Astrocyte (in vitro differentiated cells and primary cell): ENCODE data around the gene FIG4. TPM values are rescaled to one million over a fixed set of nuclear protein-coding genes. Genes with fewer than 3 reads are reported as not detected.
"Not testable (repeated sequence)": the region's sequence is repeated elsewhere in the genome, so short reads cannot be mapped to it uniquely, and the experiment has no call there.

Experiments used
- DNase-seq: peaks from one replicate; pipeline ENCODE4 v3.0.0-alpha.2; 2010; ENCODE audit warnings: low read depth
- FAIRE-seq: peaks from 2 replicates; lab custom pipeline; 2011; peaks lifted over from hg19 to GRCh38; lab: Jason Lieb, UNC
- H2AFZ ChIP-seq: 2 replicates; pipeline ENCODE4 v1.6.0; 2012; ENCODE audit warnings: low read depth, low read length, inconsistent platforms
- H3K27ac ChIP-seq: 2 replicates; pipeline ENCODE4 v1.5.1; 2011; ENCODE audit warnings: low read depth, low read length, inconsistent platforms
- H3K27me3 ChIP-seq: 2 replicates; pipeline ENCODE4 v1.6.0; 2011; ENCODE audit warnings: low read length, inconsistent platforms; ENCODE audit not compliant: insufficient read depth
- H3K36me3 ChIP-seq: 2 replicates; pipeline ENCODE4 v1.5.1; 2011; ENCODE audit warnings: low read length, inconsistent platforms; ENCODE audit not compliant: insufficient read depth
- H3K4me1 ChIP-seq: 2 replicates; pipeline ENCODE4 v1.5.1; 2011; ENCODE audit warnings: low read length, inconsistent platforms; ENCODE audit not compliant: insufficient read depth
- H3K4me2 ChIP-seq: 2 replicates; pipeline ENCODE4 v1.6.0; 2012; ENCODE audit warnings: low read length, inconsistent platforms
- H3K4me3 ChIP-seq: 2 replicates; pipeline ENCODE4 v1.5.1; 2011; ENCODE audit warnings: low read depth, mild to moderate bottlenecking, low read length, inconsistent platforms; ENCODE audit not compliant: insufficient read depth
- H3K79me2 ChIP-seq: 2 replicates; pipeline ENCODE4 v1.6.0; 2012; ENCODE audit warnings: mild to moderate bottlenecking, low read length, inconsistent platforms; ENCODE audit not compliant: insufficient read depth
- H3K9ac ChIP-seq: 2 replicates; pipeline ENCODE4 v1.6.0; 2012; ENCODE audit warnings: mild to moderate bottlenecking, low read length, inconsistent platforms
- H3K9me3 ChIP-seq: 2 replicates; pipeline ENCODE4 v1.5.1; 2012; ENCODE audit warnings: low read depth, mild to moderate bottlenecking, low read length, inconsistent platforms; ENCODE audit not compliant: insufficient read depth
- H4K20me1 ChIP-seq: 2 replicates; pipeline ENCODE4 v1.6.0; 2012; ENCODE audit warnings: low read length, inconsistent platforms; ENCODE audit not compliant: insufficient read depth
- H3K27ac Mint-ChIP-seq: one replicate; pipeline ENCODE4 v1.8.0; 2021; ENCODE audit warnings: mild to moderate bottlenecking, mixed read lengths; ENCODE audit not compliant: unreplicated experiment
- H3K27me3 Mint-ChIP-seq: one replicate; pipeline ENCODE4 v1.8.0; 2021; ENCODE audit warnings: low read depth, mixed read lengths; ENCODE audit not compliant: unreplicated experiment
- H3K36me3 Mint-ChIP-seq: one replicate; pipeline ENCODE4 v1.8.0; 2021; ENCODE audit warnings: low read depth, mixed read lengths; ENCODE audit not compliant: unreplicated experiment
- H3K4me1 Mint-ChIP-seq: one replicate; pipeline ENCODE4 v1.8.0; 2021; ENCODE audit warnings: low read depth, mixed read lengths; ENCODE audit not compliant: unreplicated experiment
- H3K4me3 Mint-ChIP-seq: one replicate; pipeline ENCODE4 v1.8.0; 2021; ENCODE audit warnings: mild to moderate bottlenecking, moderate library complexity, mixed read lengths; ENCODE audit not compliant: unreplicated experiment
- H3K9me3 Mint-ChIP-seq: one replicate; pipeline ENCODE4 v1.8.0; 2021; ENCODE audit warnings: mild to moderate bottlenecking, mixed read lengths; ENCODE audit not compliant: unreplicated experiment
- CTCF ChIP-seq: IDR thresholded peaks from 2 replicates; pipeline ENCODE4 v1.5.1; 2011; ENCODE audit warnings: low read depth, mild to moderate bottlenecking, inconsistent platforms, low read length, moderate library complexity; ENCODE audit not compliant: insufficient read depth
- EZH2 ChIP-seq: IDR thresholded peaks from 2 replicates; pipeline ENCODE4 v1.6.1; 2012; ENCODE audit warnings: mild to moderate bottlenecking, low read length, inconsistent platforms; ENCODE audit not compliant: insufficient read depth
- total RNA-seq: library from RNA; stranded (reverse); gene quantifications from 2 replicates; pipeline ENCODE4 v1.2.1, GENCODE V29; 2021

Gene FIG4
- total RNA-seq, 1 donor from 2014 or later, result 8.4 TPM

- Histone ChIP-seq H2AFZ (no peak overlapping the region), H3K9me3 (no peaks in the 10 kb centered on the region), H3K9ac (no peak overlapping the region), H3K27me3 (no peaks in the 10 kb centered on the region), H3K27ac (no peak overlapping the region), H3K79me2 (no peaks in the 10 kb centered on the region), H3K4me2 (no peak overlapping the region), H3K4me3 (no peak overlapping the region), H4K20me1 (no peaks in the 10 kb centered on the region), H3K36me3 (no peaks in the 10 kb centered on the region), H3K4me1 (peaks cover 10% of the 10 kb centered on the region)
- H3K4me3 Mint-ChIP-seq, result no peak overlapping the region
- H3K27ac Mint-ChIP-seq, result no peak overlapping the region
- H3K9me3 Mint-ChIP-seq, result no peaks in the 10 kb centered on the region
- peaks cover 1% of the 10 kb centered on the region for H3K36me3 Mint-ChIP-seq
- DNase-seq (no peak), FAIRE-seq (no peak)
- peaks cover 3% of the 10 kb centered on the region for H3K27me3 Mint-ChIP-seq
- H3K4me1 Mint-ChIP-seq, result peaks cover 3% of the 10 kb centered on the region
- TF ChIP-seq EZH2 (no peak), CTCF (no peak)
These were observed 79.0 kb downstream of the FIG4 start for GRCh38 chr6:109770047-109770446.

- Mint-ChIP-seq H3K36me3 (peaks cover 1% of the 10 kb centered on the region), H3K4me3 (no peak overlapping the region), H3K27me3 (peaks cover 3% of the 10 kb centered on the region), H3K9me3 (no peaks in the 10 kb centered on the region), H3K4me1 (peaks cover 3% of the 10 kb centered on the region), H3K27ac (no peak overlapping the region)
- Histone ChIP-seq H3K9ac (no peak overlapping the region), H3K27me3 (no peaks in the 10 kb centered on the region), H4K20me1 (no peaks in the 10 kb centered on the region), H3K9me3 (no peaks in the 10 kb centered on the region), H2AFZ (no peak overlapping the region), H3K36me3 (no peaks in the 10 kb centered on the region), H3K27ac (no peak overlapping the region), H3K4me2 (no peak overlapping the region), H3K79me2 (no peaks in the 10 kb centered on the region), H3K4me3 (no peak overlapping the region), H3K4me1 (peaks cover 10% of the 10 kb centered on the region)
- DNase-seq, result no peak
- no peak for TF ChIP-seq CTCF
- no peak for TF ChIP-seq EZH2
- FAIRE-seq, result no peak
These were observed 79.7 kb downstream of the FIG4 start for GRCh38 chr6:109770779-109771178.

- not testable (repeated sequence) for H3K36me3 ChIP-seq, H3K9me3 Mint-ChIP-seq, H2AFZ ChIP-seq, H3K27me3 Mint-ChIP-seq, H3K79me2 ChIP-seq, H3K9me3 ChIP-seq, H3K27me3 ChIP-seq, H3K4me3 ChIP-seq, H3K4me2 ChIP-seq, FAIRE-seq, H4K20me1 ChIP-seq, H3K27ac Mint-ChIP-seq, DNase-seq, H3K4me1 Mint-ChIP-seq, H3K4me3 Mint-ChIP-seq, H3K36me3 Mint-ChIP-seq, H3K9ac ChIP-seq, H3K27ac ChIP-seq
- H3K4me1 ChIP-seq, result peaks cover 10% of the 10 kb centered on the region
These were observed 81.1 kb downstream of the FIG4 start for GRCh38 chr6:109771939-109772755.
